OCI-LY7 (cell line): ENCODE data around the gene KIF3A. TPM values are rescaled to one million over a fixed set of nuclear protein-coding genes. Genes with fewer than 3 reads are reported as not detected.

Experiments used
- BruUV-seq: library from RNA; stranded (reverse); fragments of 400-500 nt; replicated peaks from 2 replicates; lab custom pipeline; 2021; lab: Mats Ljungman, UMichigan
- CTCF ChIA-PET: fragments of 300-600 bp; sonication (Branson Sonifier 250); formaldehyde crosslinking; loops from one replicate; lab custom pipeline; 2022; ENCODE audit warnings: antibody characterized with exemption; ENCODE audit not compliant: unreplicated experiment; lab: Charles Lee
- POLR2A ChIA-PET: fragments of 300-600 bp; sonication (Branson Sonifier 250); formaldehyde crosslinking; loops from one replicate; lab custom pipeline; 2022; ENCODE audit warnings: antibody characterized with exemption; lab: Charles Lee
- DNase-seq: peaks from one replicate; pipeline ENCODE4 v3.0.0-alpha.2; 2015; ENCODE audit warnings: low spot score
- H2AFZ ChIP-seq: fragments of 200-600 bp; sonication (generic), shearing (Covaris generic); 2 replicates; pipeline ENCODE4 v1.6.1; 2014; ENCODE audit warnings: mild to moderate bottlenecking, antibody characterized with exemption, low read length, moderate library complexity
- H3K27ac ChIP-seq: fragments of 200-600 bp; sonication (generic); 2 replicates; pipeline ENCODE4 v1.5.1; 2014; ENCODE audit warnings: mixed run types, low read depth, mild to moderate bottlenecking, moderate library complexity, low read length, inconsistent platforms; ENCODE audit not compliant: poor library complexity, severe bottlenecking
- H3K36me3 ChIP-seq: fragments of 200-600 bp; sonication (generic); 2 replicates; pipeline ENCODE4 v1.6.1; 2014; ENCODE audit warnings: mild to moderate bottlenecking, antibody characterized with exemption, low read length, moderate library complexity, mixed read lengths; ENCODE audit not compliant: insufficient read depth
- H3K4me1 ChIP-seq: fragments of 200-600 bp; sonication (generic); 2 replicates; pipeline ENCODE4 v1.5.1; 2014; ENCODE audit warnings: mild to moderate bottlenecking, low read length; ENCODE audit not compliant: insufficient read depth, poor library complexity, severe bottlenecking
- H3K4me2 ChIP-seq: fragments of 200-600 bp; sonication (generic); 2 replicates; pipeline ENCODE4 v1.6.1; 2014; ENCODE audit warnings: mild to moderate bottlenecking, low read length
- H3K4me3 ChIP-seq: fragments of 200-600 bp; sonication (generic); 2 replicates; pipeline ENCODE4 v1.5.1; 2014; ENCODE audit warnings: mild to moderate bottlenecking, low read depth, low read length; ENCODE audit not compliant: poor library complexity, severe bottlenecking
- H3K79me2 ChIP-seq: fragments of 200-600 bp; sonication (generic); 2 replicates; pipeline ENCODE4 v1.6.1; 2016; ENCODE audit warnings: low read depth, mild to moderate bottlenecking, low read length, moderate library complexity, mixed read lengths; ENCODE audit not compliant: insufficient read depth
- H3K9me2 ChIP-seq: fragments of 200-600 bp; sonication (generic); 2 replicates; pipeline ENCODE4 v1.6.1; 2016; ENCODE audit warnings: mild to moderate bottlenecking, low read length, mixed read lengths; ENCODE audit not compliant: insufficient read depth
- H3K9me3 ChIP-seq: fragments of 200-600 bp; sonication (generic); 2 replicates; pipeline ENCODE4 v1.6.1; 2014; ENCODE audit warnings: mild to moderate bottlenecking, mixed run types, low read length, mixed read lengths
- H4K20me1 ChIP-seq: fragments of 200-600 bp; sonication (generic); 2 replicates; pipeline ENCODE4 v1.6.1; 2014; ENCODE audit warnings: mild to moderate bottlenecking, antibody characterized with exemption, low read length, moderate library complexity, mixed read lengths; ENCODE audit not compliant: insufficient read depth
- EZH2phosphoT487 ChIP-seq: fragments of 200-600 bp; sonication (generic); IDR thresholded peaks from 2 replicates; pipeline ENCODE4 v1.6.1; 2018; ENCODE audit warnings: low read depth, borderline replicate concordance, mild to moderate bottlenecking, mixed run types, antibody characterized with exemption, low read length, moderate library complexity, mixed read lengths
- intact Hi-C: fragments of 100-400 bp; cut with micrococcal nuclease; formaldehyde crosslinking; loops from one replicate; pipeline ENCODE4 v1.10.0; 2022; ENCODE audit not compliant: unreplicated experiment
- total RNA-seq, 2 experiments: library from RNA; depleted of rRNA in 1 of 2; stranded (reverse); fragments of >200 nt in 1 of 2; shearing (Covaris generic) in 1 of 2; gene quantifications; 2 replicates each; pipeline ENCODE4 v1.2.3, GENCODE V29; 2014 to 2022
- TF ChIP-seq, protein P1 (sequence below): fragments of 200-600 bp; sonication (generic); conservative IDR thresholded peaks from 2 replicates; pipeline ENCODE4 v1.5.1; 2014; ENCODE audit warnings: mild to moderate bottlenecking, antibody characterized with exemption, low read length, moderate library complexity, mixed read lengths

The KIF3A gene
- total RNA-seq, 2 experiments from 2014 or later = 6.7 to 14.2 TPM

DNA sequence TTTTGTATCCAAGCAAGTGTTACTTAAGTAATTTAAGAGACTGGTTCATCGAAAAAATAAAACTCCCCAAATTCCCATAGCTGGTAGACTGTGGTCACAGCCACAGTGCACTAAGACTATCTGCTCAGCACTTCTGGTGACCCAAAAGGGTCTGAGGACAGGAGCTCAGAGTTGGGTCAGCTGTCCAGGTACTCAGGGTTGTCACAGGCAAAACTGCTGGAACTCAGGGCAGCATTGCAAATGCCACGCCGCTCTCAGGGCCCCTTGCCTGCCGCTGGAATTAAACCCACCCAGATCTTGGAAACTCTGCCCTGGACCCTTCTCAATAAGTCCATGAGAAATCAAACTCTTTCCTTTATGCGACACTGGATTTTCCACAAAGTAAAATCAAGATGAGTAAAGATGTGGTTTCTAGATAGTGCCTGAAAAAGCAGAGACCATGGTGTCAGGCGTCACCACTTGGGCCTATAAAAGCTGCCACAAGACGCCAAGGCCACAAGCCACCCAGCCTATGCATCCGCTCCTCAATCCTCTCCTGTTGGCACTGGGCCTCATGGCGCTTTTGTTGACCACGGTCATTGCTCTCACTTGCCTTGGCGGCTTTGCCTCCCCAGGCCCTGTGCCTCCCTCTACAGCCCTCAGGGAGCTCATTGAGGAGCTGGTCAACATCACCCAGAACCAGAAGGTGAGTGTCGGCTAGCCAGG lies 79.5 kb downstream of the KIF3A start, which contains the start of gene IL13:
IL13 (plus strand) TSS at position 498 of the 705 bp plus-strand sequence; CDS start at position 512, 14 bp downstream.
- Histone ChIP-seq H3K27ac (no peak within 1 kb of the TSS), H2AFZ (no peak within 1 kb of the TSS), H3K36me3 (no peaks in the 10 kb centered on the region), H4K20me1 (no peaks in the 10 kb centered on the region), H3K9me2 (no peaks in the 10 kb centered on the region), H3K4me2 (no peak within 1 kb of the TSS), H3K79me2 (no peaks in the 10 kb centered on the region), H3K9me3 (no peaks in the 10 kb centered on the region), H3K4me3 (no peak within 1 kb of the TSS), H3K4me1 (no peaks in the 10 kb centered on the region)
- BruUV-seq = no TSS peak
- TF ChIP-seq, protein P1, sequence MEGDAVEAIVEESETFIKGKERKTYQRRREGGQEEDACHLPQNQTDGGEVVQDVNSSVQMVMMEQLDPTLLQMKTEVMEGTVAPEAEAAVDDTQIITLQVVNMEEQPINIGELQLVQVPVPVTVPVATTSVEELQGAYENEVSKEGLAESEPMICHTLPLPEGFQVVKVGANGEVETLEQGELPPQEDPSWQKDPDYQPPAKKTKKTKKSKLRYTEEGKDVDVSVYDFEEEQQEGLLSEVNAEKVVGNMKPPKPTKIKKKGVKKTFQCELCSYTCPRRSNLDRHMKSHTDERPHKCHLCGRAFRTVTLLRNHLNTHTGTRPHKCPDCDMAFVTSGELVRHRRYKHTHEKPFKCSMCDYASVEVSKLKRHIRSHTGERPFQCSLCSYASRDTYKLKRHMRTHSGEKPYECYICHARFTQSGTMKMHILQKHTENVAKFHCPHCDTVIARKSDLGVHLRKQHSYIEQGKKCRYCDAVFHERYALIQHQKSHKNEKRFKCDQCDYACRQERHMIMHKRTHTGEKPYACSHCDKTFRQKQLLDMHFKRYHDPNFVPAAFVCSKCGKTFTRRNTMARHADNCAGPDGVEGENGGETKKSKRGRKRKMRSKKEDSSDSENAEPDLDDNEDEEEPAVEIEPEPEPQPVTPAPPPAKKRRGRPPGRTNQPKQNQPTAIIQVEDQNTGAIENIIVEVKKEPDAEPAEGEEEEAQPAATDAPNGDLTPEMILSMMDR = no peak
- TF ChIP-seq EZH2phosphoT487 = no peak
- no peak for DNase-seq
- intact Hi-C loops = no loop called here
- ChIA-PET POLR2A (interaction anchor here (0.5 kb wide), 1 partner anchor 135 kb away, joined by 3 read pairs; no protein-coding TSS in a partner anchor), CTCF (no interaction called here)

DNA sequence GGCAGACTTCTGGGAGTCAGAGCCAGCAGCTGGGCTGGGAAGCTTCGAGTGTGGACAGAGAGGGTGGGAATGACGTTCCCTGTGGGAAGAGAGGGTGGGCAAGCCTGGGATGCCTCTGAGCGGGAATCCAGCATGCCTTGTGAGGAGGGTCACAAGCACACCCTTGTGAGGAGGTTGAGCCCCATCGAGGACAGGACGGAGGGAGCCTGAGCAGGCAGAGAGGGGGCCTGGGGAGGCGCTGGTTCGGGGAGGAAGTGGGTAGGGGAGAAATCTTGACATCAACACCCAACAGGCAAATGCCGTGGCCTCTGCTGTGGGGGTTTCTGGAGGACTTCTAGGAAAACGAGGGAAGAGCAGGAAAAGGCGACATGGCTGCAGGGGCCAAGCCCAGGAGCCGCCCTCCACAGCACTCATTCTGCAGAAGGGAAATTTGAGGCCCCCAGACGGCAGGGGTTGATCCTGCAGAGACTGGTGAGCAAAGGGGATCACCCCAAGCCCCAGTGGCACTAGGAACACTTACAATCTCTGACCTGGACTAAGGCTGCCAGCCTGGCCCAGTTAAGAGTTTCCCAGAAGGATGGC lies 80.5 kb downstream of the KIF3A start:
- no peak for TF ChIP-seq EZH2phosphoT487
- TF ChIP-seq, protein P1 = no peak
- CTCF ChIA-PET = no interaction called here
- Histone ChIP-seq H3K9me2 (no peaks in the 10 kb centered on the region), H4K20me1 (no peaks in the 10 kb centered on the region), H3K36me3 (no peaks in the 10 kb centered on the region), H3K79me2 (no peaks in the 10 kb centered on the region), H2AFZ (no peak overlapping the region), H3K27ac (no peak overlapping the region), H3K4me2 (no peak overlapping the region), H3K9me3 (no peaks in the 10 kb centered on the region), H3K4me3 (no peak overlapping the region), H3K4me1 (no peaks in the 10 kb centered on the region)
- intact Hi-C loops = no loop called here
- POLR2A ChIA-PET = no interaction called here
- no peak for DNase-seq
- no TSS peak for BruUV-seq
